ENCODE data around the gene FBXO22. TPM values are rescaled to one million over a fixed set of nuclear protein-coding genes. Genes with fewer than 3 reads are reported as not detected.

Gene FBXO22
- total and polyA plus RNA-seq, 10 of the 15 experiments (the other 5 are each of a cell fraction or from before 2014, with no cell fraction given), result 15.2 to 110 (median 42.8) TPM

DNA sequence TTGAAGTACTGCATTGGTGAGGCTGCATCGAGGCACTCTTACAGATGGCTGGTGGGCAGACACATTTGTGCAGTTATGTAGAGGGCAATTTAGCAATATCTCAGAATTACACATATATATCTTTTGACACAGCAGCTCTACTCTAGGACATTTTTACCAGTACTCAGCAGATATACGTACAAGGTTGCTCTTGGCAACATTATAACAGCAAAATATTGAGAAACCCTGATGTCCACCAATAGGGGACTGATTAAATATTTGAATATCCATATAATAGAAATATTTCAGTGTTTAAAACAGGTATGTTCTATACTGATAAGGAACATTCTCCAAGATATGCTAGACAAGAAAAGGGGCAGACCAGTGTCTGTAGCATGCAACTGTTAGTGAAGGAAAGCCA, 7.9 kb upstream of the FBXO22 start:
- no peak overlapping the region for H3K4me2 ChIP-seq (ENCODE audit: control insufficient read depth, insufficient read depth)

More for the DNA sequence above, 7.9 kb upstream of the FBXO22 start:
- Histone ChIP-seq H3K4me1 (ENCODE audit: control insufficient read depth, insufficient read depth, low read length) (no peaks in the 10 kb centered on the region), H4K20me1 (ENCODE audit: control insufficient read depth, insufficient read depth) (no peaks in the 10 kb centered on the region), H3K27ac (ENCODE audit: control insufficient read depth, insufficient read depth) (no peak overlapping the region), H3K79me2 (ENCODE audit: control insufficient read depth, insufficient read depth, low read length) (no peaks in the 10 kb centered on the region), H2AFZ (ENCODE audit: control insufficient read depth, low read depth, low read length) (no peak overlapping the region), H3K27me3 (replicated peaks in 1 of 2; ENCODE audit: control insufficient read depth in 2 of 2, insufficient read depth in 2 of 2, low read length in 1 of 2) (no peaks in the 10 kb centered on the region), H3K36me3 (ENCODE audit: control insufficient read depth in 2 of 2, insufficient read depth in 2 of 2, low read length in 1 of 2) (peaks cover 0 to 3% of the 10 kb centered on the region in 2 experiments; a peak in 3 of 4 replicates), H3K4me3 (no peak overlapping the region), H3K9ac (ENCODE audit: control insufficient read depth, insufficient read depth, low read length) (no peak overlapping the region), H3K9me3 (replicated peaks; ENCODE audit: control insufficient read depth, insufficient read depth, low read length) (no peaks in the 10 kb centered on the region)
- BruUV-seq (replicated peaks), result no TSS peak
- ATAC-seq (no peak), FAIRE-seq (no peak), DNase-seq (ENCODE audit: low read depth, low spot score) (no peak)
- ChIA-PET POLR2A (no interaction called here), CTCF (no interaction called here), RAD21 (ENCODE audit: unreplicated experiment) (no interaction called here), SMC1A (ENCODE audit: uncharacterized antibody, unreplicated experiment) (interaction anchor here (1.1 kb wide), 1 partner anchor 243 kb away, joined by 3 read pairs; no protein-coding TSS in a partner anchor)
- 100% methylated on average over 2 of the region's 2 CpGs for WGBS (ENCODE audit: insufficient coverage, insufficient replicate concordance, low lambda C conversion rate, missing lambda C conversion rate)
- intact Hi-C loops (cut with micrococcal nuclease; ENCODE audit: unreplicated experiment) (no loop called here), in situ Hi-C loops (cut with MboI) (no loop called here)
- no peak for TF ChIP-seq SIN3A (IDR thresholded peaks at IDR 0.05; ENCODE audit: low read depth, low read length)
- TF ChIP-seq, protein P1, sequence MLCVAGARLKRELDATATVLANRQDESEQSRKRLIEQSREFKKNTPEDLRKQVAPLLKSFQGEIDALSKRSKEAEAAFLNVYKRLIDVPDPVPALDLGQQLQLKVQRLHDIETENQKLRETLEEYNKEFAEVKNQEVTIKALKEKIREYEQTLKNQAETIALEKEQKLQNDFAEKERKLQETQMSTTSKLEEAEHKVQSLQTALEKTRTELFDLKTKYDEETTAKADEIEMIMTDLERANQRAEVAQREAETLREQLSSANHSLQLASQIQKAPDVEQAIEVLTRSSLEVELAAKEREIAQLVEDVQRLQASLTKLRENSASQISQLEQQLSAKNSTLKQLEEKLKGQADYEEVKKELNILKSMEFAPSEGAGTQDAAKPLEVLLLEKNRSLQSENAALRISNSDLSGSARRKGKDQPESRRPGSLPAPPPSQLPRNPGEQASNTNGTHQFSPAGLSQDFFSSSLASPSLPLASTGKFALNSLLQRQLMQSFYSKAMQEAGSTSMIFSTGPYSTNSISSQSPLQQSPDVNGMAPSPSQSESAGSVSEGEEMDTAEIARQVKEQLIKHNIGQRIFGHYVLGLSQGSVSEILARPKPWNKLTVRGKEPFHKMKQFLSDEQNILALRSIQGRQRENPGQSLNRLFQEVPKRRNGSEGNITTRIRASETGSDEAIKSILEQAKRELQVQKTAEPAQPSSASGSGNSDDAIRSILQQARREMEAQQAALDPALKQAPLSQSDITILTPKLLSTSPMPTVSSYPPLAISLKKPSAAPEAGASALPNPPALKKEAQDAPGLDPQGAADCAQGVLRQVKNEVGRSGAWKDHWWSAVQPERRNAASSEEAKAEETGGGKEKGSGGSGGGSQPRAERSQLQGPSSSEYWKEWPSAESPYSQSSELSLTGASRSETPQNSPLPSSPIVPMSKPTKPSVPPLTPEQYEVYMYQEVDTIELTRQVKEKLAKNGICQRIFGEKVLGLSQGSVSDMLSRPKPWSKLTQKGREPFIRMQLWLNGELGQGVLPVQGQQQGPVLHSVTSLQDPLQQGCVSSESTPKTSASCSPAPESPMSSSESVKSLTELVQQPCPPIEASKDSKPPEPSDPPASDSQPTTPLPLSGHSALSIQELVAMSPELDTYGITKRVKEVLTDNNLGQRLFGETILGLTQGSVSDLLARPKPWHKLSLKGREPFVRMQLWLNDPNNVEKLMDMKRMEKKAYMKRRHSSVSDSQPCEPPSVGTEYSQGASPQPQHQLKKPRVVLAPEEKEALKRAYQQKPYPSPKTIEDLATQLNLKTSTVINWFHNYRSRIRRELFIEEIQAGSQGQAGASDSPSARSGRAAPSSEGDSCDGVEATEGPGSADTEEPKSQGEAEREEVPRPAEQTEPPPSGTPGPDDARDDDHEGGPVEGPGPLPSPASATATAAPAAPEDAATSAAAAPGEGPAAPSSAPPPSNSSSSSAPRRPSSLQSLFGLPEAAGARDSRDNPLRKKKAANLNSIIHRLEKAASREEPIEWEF (IDR thresholded peaks at IDR 0.05; ENCODE audit: insufficient replicate concordance, low read depth, low read length), result no peak
- TF ChIP-seq EGR1 (IDR thresholded peaks at IDR 0.05; ENCODE audit: borderline replicate concordance in 1 of 2, low read depth in 2 of 2, low read length in 2 of 2), result no peak
